Fibroblast of pulmonary artery (primary cell): ENCODE data around the gene CKMT2.

ENCODE experiments used
- DNase-seq: peaks from one replicate; pipeline ENCODE4 v3.0.0-alpha.2; 2010; ENCODE audit warnings: low read depth
- H3K4me3 ChIP-seq: replicated peaks from 2 replicates; pipeline ENCODE4 v1.5.1; 2011; ENCODE audit warnings: low read depth, mild to moderate bottlenecking, control low read depth, low read length, moderate library complexity
- CTCF ChIP-seq: IDR thresholded peaks from 2 replicates; pipeline ENCODE4 v1.5.1; 2011; ENCODE audit warnings: mild to moderate bottlenecking, control low read depth, low read length, inconsistent platforms; ENCODE audit errors: missing control alignments

The CKMT2 gene

GRCh38 chr5:81238460-81238859 is 5.3 kb downstream of the CKMT2 start:
- no peak for DNase-seq
- H3K4me3 ChIP-seq, result no peak overlapping the region
- no peak for TF ChIP-seq CTCF

GRCh38 chr5:81239613-81240012 is 6.5 kb downstream of the CKMT2 start:
- no peak overlapping the region for H3K4me3 ChIP-seq
- no peak for TF ChIP-seq CTCF
- no peak for DNase-seq

GRCh38 chr5:81241001-81241400 is 7.9 kb downstream of the CKMT2 start:
- no peak for DNase-seq
- no peak overlapping the region for H3K4me3 ChIP-seq
- TF ChIP-seq CTCF, result no peak

- TF ChIP-seq CTCF, result no peak
- no peak overlapping the region for H3K4me3 ChIP-seq
- DNase-seq, result no peak
Measured at GRCh38 chr5:81241961-81242648, 9.0 kb downstream of the CKMT2 start.

- TF ChIP-seq CTCF, result no peak
- no peak for DNase-seq
- no peak overlapping the region for H3K4me3 ChIP-seq
Measured at GRCh38 chr5:81242906-81243436, 9.8 kb downstream of the CKMT2 start.

- no peak for TF ChIP-seq CTCF
- DNase-seq, result no peak
- H3K4me3 ChIP-seq, result no peak overlapping the region
Measured at GRCh38 chr5:81244451-81244850, 11.3 kb downstream of the CKMT2 start.

- DNase-seq, result no peak
- no peak overlapping the region for H3K4me3 ChIP-seq
- no peak for TF ChIP-seq CTCF
Measured at GRCh38 chr5:81245871-81246235, 12.7 kb downstream of the CKMT2 start.
